GM12892 (cell line): ENCODE results near the gene ZFPM1.
"Not testable (repeated sequence)": the region's sequence is repeated elsewhere in the genome, so short reads cannot be mapped to it uniquely, and the experiment has no call there.

ENCODE experiments used
- POLR2A ChIP-seq: IDR thresholded peaks from 2 replicates; pipeline ENCODE4 v1.6.1; 2011; ENCODE audit warnings: low read depth, low read length, control low read depth
- POLR2AphosphoS5 ChIP-seq: IDR thresholded peaks from 2 replicates; pipeline ENCODE4 v1.6.1; 2011; ENCODE audit warnings: low read depth, low read length, control low read depth
- TAF1 ChIP-seq: IDR thresholded peaks from 2 replicates; pipeline ENCODE4 v1.6.1; 2011; ENCODE audit warnings: low read depth, mild to moderate bottlenecking, control low read depth, low read length, borderline replicate concordance

DNA sequence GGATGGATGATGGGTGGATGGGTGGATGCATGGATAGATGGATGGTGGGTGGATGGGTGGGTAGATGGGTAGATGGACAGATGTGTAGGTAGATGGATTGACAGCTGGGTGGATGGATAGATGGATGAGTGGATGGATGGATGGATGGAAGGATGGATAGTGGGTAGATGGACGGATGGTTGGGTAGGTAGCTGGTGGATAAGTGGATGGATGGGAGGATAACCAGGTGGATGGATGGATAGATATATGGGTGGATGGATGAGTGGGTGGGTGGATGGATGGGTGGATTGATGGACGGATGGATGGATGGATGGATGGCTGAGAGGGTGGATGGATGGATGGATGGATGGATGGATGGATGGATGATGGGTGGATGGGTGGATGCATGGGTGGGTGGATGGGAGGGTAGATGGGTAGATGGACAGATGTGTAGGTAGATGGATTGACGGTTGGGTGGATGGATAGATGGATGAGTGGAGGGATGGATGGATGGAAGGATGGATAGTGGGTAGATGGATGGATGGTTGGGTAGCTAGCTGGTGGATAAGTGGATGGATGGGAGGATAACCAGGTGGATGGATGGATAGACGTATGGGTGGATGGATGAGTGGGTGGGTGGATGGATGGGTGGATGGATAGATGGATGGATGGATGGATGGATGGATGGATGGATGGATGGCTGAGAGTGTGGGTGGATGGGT, 65.5 kb downstream of the ZFPM1 start:
- TF ChIP-seq POLR2A, POLR2AphosphoS5, TAF1: not testable (repeated sequence)
